K562 (cell line): ENCODE measurements around the gene GPSM3.

Source experiments
- CC2D1A ChIP-seq: fragments of 450-650 bp; IDR thresholded peaks from 2 replicates; pipeline ENCODE4 v1.6.1; 2017; ENCODE audit warnings: mild to moderate bottlenecking
- CTCF ChIP-seq, 3 experiments: IDR thresholded peaks in 2 of 3; conservative IDR thresholded peaks in 1 of 3; 2 replicates each; pipeline ENCODE4 v1.5.1; 2011 to 2012; ENCODE audit warnings: low read length in 3 of 3, mild to moderate bottlenecking in 3 of 3, control low read depth in 2 of 3, improper control_type of control experiment in 1 of 3, inconsistent platforms in 1 of 3, low read depth in 1 of 3, mixed read lengths in 1 of 3, moderate library complexity in 1 of 3; ENCODE audit not compliant: insufficient read depth in 2 of 3
- SRF ChIP-seq, 2 experiments: fragments of 250-450, 450-650 bp in 1 of 2; sonication (Bioruptor Pico) in 1 of 2; sonication (generic) in 1 of 2; formaldehyde crosslinking; IDR thresholded peaks; 2 replicates each; pipeline versions ENCODE4 v1.5.0 to v1.5.1; 2020 to 2022; ENCODE audit warnings: mild to moderate bottlenecking in 1 of 2, missing genetic modification reagents in 1 of 2
- TAF15 ChIP-seq: fragments of 200-400 bp; formaldehyde crosslinking; IDR thresholded peaks from 2 replicates; pipeline ENCODE4 v1.6.1; 2017; ENCODE audit warnings: mild to moderate bottlenecking, low read depth, low read length, moderate library complexity
- ZNF274 ChIP-seq: IDR thresholded peaks from 2 replicates; pipeline ENCODE4 v1.6.1; 2011; ENCODE audit warnings: low read depth, mild to moderate bottlenecking, low read length, moderate library complexity, borderline replicate concordance
- ZZZ3 ChIP-seq: fragments of 450-650 bp; IDR thresholded peaks from 2 replicates; pipeline ENCODE4 v1.6.1; 2016; ENCODE audit warnings: antibody characterized with exemption, mild to moderate bottlenecking, moderate library complexity

- TF ChIP-seq CTCF (IDR thresholded peaks at IDR 0.05 in 2 of 3, conservative IDR thresholded peaks at IDR 0.05 in 1 of 3; ENCODE audit: insufficient read depth in 2 of 3, low read depth in 1 of 3, low read length in 3 of 3) (no peak), ZZZ3 (no peak), TAF15 (no peak), SRF (CRISPR knock-in tag; IDR thresholded peaks at IDR 0.05) (no peak), CC2D1A (no peak), ZNF274 (no peak)
Observed at GRCh38 chr6:32188381-32189068, 3.9 kb downstream of the GPSM3 start.
